Keratinocyte (primary cell): ENCODE data around the gene OR2AG2.

Experiments
- EZH2 ChIP-seq: IDR thresholded peaks from one replicate; pipeline ENCODE4 v1.6.1; 2012; ENCODE audit warnings: inconsistent platforms, mild to moderate bottlenecking, low read length, moderate library complexity
- TF ChIP-seq, protein P1 (sequence below), 3 experiments: IDR thresholded peaks in 1 of 3; conservative IDR thresholded peaks in 1 of 3; optimal IDR thresholded peaks in 1 of 3; 2 replicates in 2 of 3; 3 replicates in 1 of 3; pipeline versions ENCODE3 to v1.5.1; 2011; ENCODE audit warnings: low read length in 3 of 3, mild to moderate bottlenecking in 3 of 3, moderate library complexity in 2 of 3, control low read depth in 1 of 3, inconsistent platforms in 1 of 3; ENCODE audit not compliant: insufficient read depth in 2 of 3; ENCODE audit errors: extremely low read depth in 1 of 3

GRCh38 chr11:6812390-6813005 is 40.7 kb upstream of the OR2AG2 start:
- no peak for TF ChIP-seq EZH2
- TF ChIP-seq, protein P1, sequence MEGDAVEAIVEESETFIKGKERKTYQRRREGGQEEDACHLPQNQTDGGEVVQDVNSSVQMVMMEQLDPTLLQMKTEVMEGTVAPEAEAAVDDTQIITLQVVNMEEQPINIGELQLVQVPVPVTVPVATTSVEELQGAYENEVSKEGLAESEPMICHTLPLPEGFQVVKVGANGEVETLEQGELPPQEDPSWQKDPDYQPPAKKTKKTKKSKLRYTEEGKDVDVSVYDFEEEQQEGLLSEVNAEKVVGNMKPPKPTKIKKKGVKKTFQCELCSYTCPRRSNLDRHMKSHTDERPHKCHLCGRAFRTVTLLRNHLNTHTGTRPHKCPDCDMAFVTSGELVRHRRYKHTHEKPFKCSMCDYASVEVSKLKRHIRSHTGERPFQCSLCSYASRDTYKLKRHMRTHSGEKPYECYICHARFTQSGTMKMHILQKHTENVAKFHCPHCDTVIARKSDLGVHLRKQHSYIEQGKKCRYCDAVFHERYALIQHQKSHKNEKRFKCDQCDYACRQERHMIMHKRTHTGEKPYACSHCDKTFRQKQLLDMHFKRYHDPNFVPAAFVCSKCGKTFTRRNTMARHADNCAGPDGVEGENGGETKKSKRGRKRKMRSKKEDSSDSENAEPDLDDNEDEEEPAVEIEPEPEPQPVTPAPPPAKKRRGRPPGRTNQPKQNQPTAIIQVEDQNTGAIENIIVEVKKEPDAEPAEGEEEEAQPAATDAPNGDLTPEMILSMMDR (optimal IDR thresholded peaks at IDR 0.05 in 1 of 3, IDR thresholded peaks at IDR 0.05 in 1 of 3, conservative IDR thresholded peaks at IDR 0.05 in 1 of 3; ENCODE audit: extremely low read depth in 1 of 3, insufficient read depth in 2 of 3, low read length in 3 of 3): peak; percentile 77 to 91 (median 86)
